HG03439 (cell line): Measurements from ENCODE around the gene CDK5RAP2.
"Not testable (repeated sequence)": the region's sequence is repeated elsewhere in the genome, so short reads cannot be mapped to it uniquely, and the experiment has no call there.

ENCODE experiments used
- ATAC-seq: cut with Tn5 transposase; IDR thresholded peaks from one replicate; pipeline ENCODE4 v1.9.1; 2021; ENCODE audit warnings: mild to moderate bottlenecking, moderate library complexity; ENCODE audit not compliant: unreplicated experiment

CDK5RAP2 gene

GRCh38 chr9:120592210-120592609 is 12.2 kb upstream of the CDK5RAP2 start:
- ATAC-seq, result no peak

- no peak for ATAC-seq
Measured at GRCh38 chr9:120587328-120587727, 7.4 kb upstream of the CDK5RAP2 start.

- ATAC-seq, result no peak
Measured at GRCh38 chr9:120583958-120584369, 4.0 kb upstream of the CDK5RAP2 start.

DNA sequence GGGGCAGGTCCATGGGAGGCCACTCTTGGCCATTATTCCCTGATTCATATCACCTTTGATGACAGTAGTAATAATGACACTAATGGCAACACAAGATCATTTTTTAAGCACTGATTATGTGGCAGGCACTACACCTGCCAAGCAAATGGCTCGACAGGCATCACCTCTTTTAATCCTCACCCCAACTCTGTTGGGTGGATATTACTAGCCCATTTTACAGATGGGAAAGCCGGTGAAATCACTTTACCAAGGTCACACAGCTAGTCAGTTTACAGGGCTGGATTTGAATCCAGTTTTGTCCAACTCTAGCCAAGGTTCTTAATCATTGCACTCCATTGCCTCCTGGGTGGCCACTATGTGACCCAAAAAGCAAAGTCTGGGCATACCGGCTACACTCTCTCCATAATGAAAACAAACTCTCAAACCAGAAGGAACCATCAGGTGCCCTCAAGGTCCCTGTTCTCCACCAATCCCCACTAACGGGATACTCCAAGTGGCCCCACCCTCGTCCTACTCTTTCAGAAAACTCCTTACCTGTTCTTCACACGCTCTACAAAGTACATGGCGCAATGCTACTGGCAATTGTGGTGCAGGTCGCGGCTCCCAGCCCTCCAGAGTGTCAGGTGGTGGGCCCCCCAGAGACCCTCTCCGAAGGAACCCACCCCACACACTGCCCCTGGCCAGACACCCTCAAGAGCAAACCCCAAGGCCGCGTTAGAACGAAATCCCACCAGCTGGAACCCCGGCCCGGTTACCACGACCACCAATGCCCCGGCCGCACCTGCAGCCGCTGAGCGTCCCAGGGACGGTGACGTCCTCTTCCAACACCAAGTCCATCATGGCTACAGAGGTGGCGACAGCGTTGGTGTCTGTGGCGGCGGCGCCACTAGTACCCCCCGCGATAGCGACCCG is 572 bp downstream of the CDK5RAP2 start:
- peak; percentile 45 for ATAC-seq

GRCh38 chr9:120574473-120574872 is 5.5 kb downstream of the CDK5RAP2 start:
- ATAC-seq, result no peak

- no peak for ATAC-seq
Measured at GRCh38 chr9:120572472-120572871, 7.5 kb downstream of the CDK5RAP2 start.

GRCh38 chr9:120571443-120572257 is 8.3 kb downstream of the CDK5RAP2 start:
- ATAC-seq, result no peak

DNA sequence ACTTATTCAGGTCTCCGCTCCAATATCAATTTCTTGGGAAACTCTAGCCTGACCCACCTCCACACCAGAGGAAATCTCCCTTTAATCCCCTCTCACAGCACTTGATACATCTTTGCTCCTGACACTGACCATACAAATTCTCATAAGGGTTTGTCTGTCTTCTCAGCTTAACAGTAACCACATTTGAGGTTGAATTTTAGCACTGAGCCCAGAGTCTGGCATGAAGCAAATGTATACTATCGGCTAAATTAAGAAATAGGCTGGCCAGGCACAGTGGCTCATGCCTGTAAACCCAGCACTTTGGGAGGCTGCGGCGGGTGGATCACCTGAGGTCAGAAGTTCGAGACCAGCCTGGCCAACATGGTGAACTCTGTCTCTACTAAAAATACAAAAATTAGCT is 9.7 kb downstream of the CDK5RAP2 start:
- no peak for ATAC-seq

DNA sequence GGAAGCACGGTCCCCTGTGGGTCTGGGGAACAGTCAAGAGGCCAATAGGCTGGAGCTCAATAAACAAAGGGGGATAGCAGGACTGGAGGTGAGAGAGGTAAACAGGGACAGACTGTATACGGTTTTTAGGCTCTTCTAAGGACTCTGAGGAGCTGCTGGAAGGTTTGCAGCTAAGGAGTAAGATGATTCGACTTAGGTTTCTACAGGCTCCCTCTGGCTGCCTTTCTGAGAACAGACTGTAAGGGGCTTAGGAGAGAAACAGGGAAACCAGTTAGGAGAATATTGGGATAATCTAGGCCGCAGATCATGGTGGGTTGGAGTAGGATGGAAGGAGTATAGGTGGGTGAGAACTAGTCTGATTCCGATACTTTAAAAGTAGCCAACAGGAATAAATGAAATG is 10.4 kb downstream of the CDK5RAP2 start:
- no peak for ATAC-seq

GRCh38 chr9:120568816-120569215 is 11.2 kb downstream of the CDK5RAP2 start:
- no peak for ATAC-seq

- no peak for ATAC-seq
Measured at GRCh38 chr9:120567874-120568273, 12.1 kb downstream of the CDK5RAP2 start.

GRCh38 chr9:120567081-120567480 is 12.9 kb downstream of the CDK5RAP2 start:
- no peak for ATAC-seq

- no peak for ATAC-seq
Measured at GRCh38 chr9:120564589-120564988, 15.4 kb downstream of the CDK5RAP2 start.

GRCh38 chr9:120562861-120563443 is 17.0 kb downstream of the CDK5RAP2 start:
- no peak for ATAC-seq

- no peak for ATAC-seq
Measured at GRCh38 chr9:120561709-120562108, 18.3 kb downstream of the CDK5RAP2 start.

DNA sequence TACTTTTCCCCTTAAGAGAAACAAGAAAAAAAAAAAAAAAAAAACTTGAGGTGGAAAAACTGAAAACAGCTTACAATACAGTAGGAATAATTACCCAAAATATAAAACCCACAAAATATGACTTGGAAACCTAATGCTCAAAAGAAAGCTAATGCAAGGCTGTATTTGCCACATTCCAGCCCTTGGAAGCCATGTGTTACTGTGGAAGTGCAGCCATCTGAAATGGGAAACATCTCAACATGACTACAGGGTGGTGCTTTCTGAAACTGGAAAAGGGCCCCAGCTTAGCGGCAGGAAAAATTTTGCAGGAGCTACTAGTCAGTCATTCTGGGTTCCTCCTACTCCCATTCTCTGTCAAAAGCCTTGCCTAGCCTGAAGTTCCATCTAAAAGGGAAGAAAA is 20.4 kb downstream of the CDK5RAP2 start:
- no peak for ATAC-seq

GRCh38 chr9:120558454-120558853 is 21.5 kb downstream of the CDK5RAP2 start:
- no peak for ATAC-seq

GRCh38 chr9:120557205-120557604 is 22.8 kb downstream of the CDK5RAP2 start:
- ATAC-seq, result no peak

- ATAC-seq, result no peak
Measured at GRCh38 chr9:120556775-120557174, 23.2 kb downstream of the CDK5RAP2 start.

DNA sequence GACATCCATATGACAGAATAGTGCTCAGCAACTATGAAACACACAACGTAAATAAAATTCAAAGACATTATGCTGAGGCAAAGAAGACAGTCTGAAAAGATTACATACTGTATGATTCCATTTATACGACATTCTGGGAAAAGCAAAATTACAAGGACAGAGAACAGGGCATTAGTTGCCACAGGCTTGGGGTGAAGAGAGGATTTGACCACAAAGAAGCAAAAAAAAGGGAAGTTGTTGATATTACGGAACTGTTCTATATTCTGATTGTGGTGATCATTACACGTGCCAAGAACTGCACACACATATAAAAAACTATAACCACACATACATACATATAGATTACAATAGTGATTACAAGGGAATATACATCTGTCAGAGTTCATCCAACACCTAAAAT is 24.1 kb downstream of the CDK5RAP2 start:
- no peak for ATAC-seq

DNA sequence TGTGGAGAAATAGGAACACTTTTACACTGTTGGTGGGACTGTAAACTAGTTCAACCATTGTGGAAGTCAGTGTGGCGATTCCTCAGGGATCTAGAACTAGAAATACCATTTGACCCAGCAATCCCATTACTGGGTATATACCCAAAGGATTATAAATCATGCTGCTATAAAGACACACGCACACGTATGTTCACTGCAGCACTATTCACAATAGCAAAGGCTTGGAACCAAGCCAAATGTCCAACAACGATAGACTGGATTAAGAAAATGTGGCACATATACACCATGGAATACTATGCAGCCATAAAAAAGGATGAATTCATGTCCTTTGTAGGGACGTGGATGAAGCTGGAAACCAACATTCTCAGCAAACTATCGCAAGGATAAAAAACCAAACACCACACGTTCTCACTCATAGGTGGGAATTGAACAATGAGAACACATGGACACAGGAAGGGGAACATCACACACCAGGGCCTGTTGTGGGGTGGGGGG is 27.7 kb downstream of the CDK5RAP2 start:
- ATAC-seq, result not testable (repeated sequence)
